Heart left ventricle (tissue), 16 donors: Measurements from ENCODE around the gene DPEP3. TPM values are rescaled to one million over a fixed set of nuclear protein-coding genes. Genes with fewer than 3 reads are reported as not detected.

Experiments
- ATAC-seq, 4 donors: fragments of 200-7000 bp; cut with Tn5 transposase; one replicate each; pipeline ENCODE4 v1.9.1; 2020 to 2022; ENCODE audit warnings: moderate library complexity in 4 of 4, mild to moderate bottlenecking in 3 of 4, moderate number of reproducible peaks in 1 of 4
- DNase-seq, 5 donors: peaks; one replicate each; pipeline ENCODE4 v3.0.0-alpha.2; 2020
- H3K27ac ChIP-seq, 12 donors: fragments of 200-600 bp; sonication (generic) in 4 of 12; one replicate each; pipeline versions ENCODE4 v1.5.0 to v1.8.0; 2016 to 2022; ENCODE audit warnings: mild to moderate bottlenecking in 2 of 12
- H3K27me3 ChIP-seq, 9 donors: fragments of 200-600 bp; sonication (generic) in 2 of 9; one replicate each; pipeline versions ENCODE4 v1.5.1 to v1.8.0; 2016 to 2022; ENCODE audit warnings: mild to moderate bottlenecking in 3 of 9
- H3K36me3 ChIP-seq, 9 donors: fragments of 200-600 bp; sonication (generic) in 2 of 9; one replicate each; pipeline versions ENCODE4 v1.5.0 to v1.8.0; 2018 to 2022; ENCODE audit warnings: mild to moderate bottlenecking in 2 of 9
- H3K4me1 ChIP-seq, 12 donors: fragments of 200-600 bp; sonication (generic) in 4 of 12; one replicate each; pipeline versions ENCODE4 v1.5.0 to v1.8.0; 2016 to 2022; ENCODE audit warnings: mild to moderate bottlenecking in 3 of 12
- H3K4me3 ChIP-seq, 12 donors: fragments of 200-600 bp; sonication (generic) in 4 of 12; one replicate each; pipeline versions ENCODE4 v1.5.0 to v1.8.0; 2017 to 2022; ENCODE audit warnings: mild to moderate bottlenecking in 9 of 12, moderate library complexity in 4 of 12
- H3K9me3 ChIP-seq, 12 donors: fragments of 200-600 bp; sonication (generic) in 4 of 12; one replicate each; pipeline versions ENCODE4 v1.5.0 to v1.8.0; 2016 to 2022; ENCODE audit warnings: mild to moderate bottlenecking in 1 of 12
- CTCF ChIP-seq, 12 donors: fragments of 200-600 bp; sonication (generic) in 4 of 12; IDR thresholded peaks; one replicate each; pipeline versions ENCODE4 v1.5.0 to v1.8.0; 2018 to 2022; ENCODE audit warnings: antibody characterized with exemption in 12 of 12, mild to moderate bottlenecking in 5 of 12
- POLR2A ChIP-seq, 2 donors: fragments of 450-650 bp; IDR thresholded peaks; one replicate each; pipeline ENCODE4 v1.6.1; 2017; ENCODE audit warnings: antibody characterized with exemption in 2 of 2, mild to moderate bottlenecking in 2 of 2, moderate library complexity in 2 of 2
- WGBS, 4 donors: extraction: QIAGEN DNeasy Blood & Tissue Kit in 2 of 4; methylation state at CpG; one replicate each; pipeline versions ENCODE4 v1.1.5 to v1.1.7; 2013 to 2018; 5-methylcytosine and 5-hydroxymethylcytosine counted together
- intact Hi-C, 10 donors: fragments of 100-400 bp; cut with DNase I; formaldehyde crosslinking; loops; one replicate each; pipeline versions ENCODE4 v1.11.1 to v1.14.2; 2022
- long read RNA-seq, 3 donors: library from polyadenylated mRNA; unstranded; transcript quantifications; one replicate each; pipeline ENCODE4 v2.0.0, GENCODE V29; 2020 to 2021
- polyA plus RNA-seq, 2 donors: library from polyadenylated mRNA; stranded (reverse); fragments of 200-250 nt; gene quantifications; one replicate each; pipeline ENCODE4 v1.2.3, GENCODE V29; 2013
- total RNA-seq, 9 donors: library from RNA; depleted of rRNA in 2 of 9; stranded (reverse); fragments of >200 nt in 2 of 9; fragmentation: NEBNext Ultra II Directional in 3 of 9; extraction: Animal tissue kit (Norgen Biotek cat#: 25700) in 3 of 9; gene quantifications; one replicate each; pipeline versions ENCODE4 v1.1.0 to v1.2.4, GENCODE V29; 2016 to 2023
- donor health status: ischemic (EF 13 %, LVEDD 7.1; RV severe dilation, severe dysfunction).
- donor health status: healthy with polysubstance abuse.
- donor health status: DM: no; HTN: yes; CAD: no.
- donor health status: DM: no; HTN: no; CAD: no.
- donor health status: ischemic (EF 25% LVEDD 6.9; RV normal size, moderate dysfunction).
- donor health status: ischemic (EF 25% LVEDD 5.7; RV mildly dilated, moderate dysfunction).
- donor health status: healthy.
- donor health status: DM: yes; HTN: yes; CAD: no.
- donor health status: ischemic (EF 35%, LVEDD 5.7; RV mildly dilated, moderate dysfunction).
- donor health status: nonischemic (EF 11% LVEDD 7.7; RV severe dilation, severe dysfunction).
- donor health status: DM: yes; HTN: yes; CAD: no.
- donor health status: PGD.
- donor health status: ischemic (EF 29% LVEDD 5.4; RV normal size, mild dysfunction).
- donor health status: nonischemic (EF 23%, LVEDD 6.1; RV moderate dilation, normal function).

Gene DPEP3, protein sequence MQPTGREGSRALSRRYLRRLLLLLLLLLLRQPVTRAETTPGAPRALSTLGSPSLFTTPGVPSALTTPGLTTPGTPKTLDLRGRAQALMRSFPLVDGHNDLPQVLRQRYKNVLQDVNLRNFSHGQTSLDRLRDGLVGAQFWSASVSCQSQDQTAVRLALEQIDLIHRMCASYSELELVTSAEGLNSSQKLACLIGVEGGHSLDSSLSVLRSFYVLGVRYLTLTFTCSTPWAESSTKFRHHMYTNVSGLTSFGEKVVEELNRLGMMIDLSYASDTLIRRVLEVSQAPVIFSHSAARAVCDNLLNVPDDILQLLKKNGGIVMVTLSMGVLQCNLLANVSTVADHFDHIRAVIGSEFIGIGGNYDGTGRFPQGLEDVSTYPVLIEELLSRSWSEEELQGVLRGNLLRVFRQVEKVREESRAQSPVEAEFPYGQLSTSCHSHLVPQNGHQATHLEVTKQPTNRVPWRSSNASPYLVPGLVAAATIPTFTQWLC
- total RNA-seq (under 1 TPM in 2 of 9 donors, not detected in 7; 0.13 to 0.16 TPM), polyA plus RNA-seq (not detected)
- long read RNA-seq, donor 1: 0 reads
- long read RNA-seq, donor 2: 0 reads
- long read RNA-seq, donor 3: 0 reads

DNA sequence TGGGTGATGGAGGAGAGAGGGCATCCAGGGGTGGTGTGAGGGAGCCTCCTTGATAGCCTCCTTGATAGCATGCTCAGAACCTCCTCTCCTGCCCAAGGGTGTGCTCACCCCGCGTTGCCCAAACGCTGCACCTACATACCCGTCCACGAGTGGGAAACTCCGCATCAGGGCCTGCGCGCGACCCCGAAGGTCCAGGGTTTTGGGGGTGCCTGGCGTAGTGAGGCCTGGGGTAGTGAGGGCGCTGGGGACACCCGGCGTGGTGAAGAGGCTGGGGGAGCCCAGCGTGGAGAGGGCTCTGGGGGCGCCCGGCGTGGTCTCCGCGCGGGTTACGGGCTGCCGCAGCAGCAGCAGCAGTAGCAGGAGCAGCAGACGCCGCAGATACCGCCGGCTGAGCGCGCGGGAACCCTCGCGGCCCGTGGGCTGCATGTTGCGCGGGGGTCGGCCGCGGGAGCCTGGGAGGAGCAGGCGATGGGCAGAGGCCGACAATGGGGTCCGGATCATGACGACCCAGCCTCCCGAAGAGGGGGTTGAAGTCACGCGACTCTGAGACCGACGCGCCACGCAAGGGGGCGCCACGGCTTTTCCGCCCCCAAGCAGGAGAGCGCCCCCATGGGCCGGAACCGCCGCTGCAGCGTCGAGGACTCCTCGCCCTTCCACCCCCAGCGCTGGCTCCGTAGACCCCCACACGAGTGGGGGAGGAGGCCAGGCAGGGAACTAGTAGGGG, at the start of gene DPEP3:
DPEP3 (minus strand) TSS at position 545 of the 724 bp plus-strand sequence; CDS start at position 426, 119 bp downstream.
- TF ChIP-seq POLR2A (IDR thresholded peaks at IDR 0.05) (no peak), CTCF (IDR thresholded peaks at IDR 0.05) (peak in 5 of 12 donors; percentile 16 to 31 (median 22))
- Histone ChIP-seq H3K9me3 (no peaks in the 10 kb centered on the region), H3K4me3 (no peak within 1 kb of the TSS), H3K27me3 (no peaks in the 10 kb centered on the region), H3K4me1 (peaks cover 5 to 23% (median 16%) of the 10 kb centered on the region in 12 donors), H3K27ac (no peak within 1 kb of the TSS), H3K36me3 (no peaks in the 10 kb centered on the region)
- no peak for DNase-seq
- ATAC-seq: peak in 1 of 4 donors; percentile 6
- 60 to 77% (median 61%) methylated on average over 33 to 62 of the region's 62 CpGs for WGBS, 4 donors
- intact Hi-C loops: no loop called here

DNA sequence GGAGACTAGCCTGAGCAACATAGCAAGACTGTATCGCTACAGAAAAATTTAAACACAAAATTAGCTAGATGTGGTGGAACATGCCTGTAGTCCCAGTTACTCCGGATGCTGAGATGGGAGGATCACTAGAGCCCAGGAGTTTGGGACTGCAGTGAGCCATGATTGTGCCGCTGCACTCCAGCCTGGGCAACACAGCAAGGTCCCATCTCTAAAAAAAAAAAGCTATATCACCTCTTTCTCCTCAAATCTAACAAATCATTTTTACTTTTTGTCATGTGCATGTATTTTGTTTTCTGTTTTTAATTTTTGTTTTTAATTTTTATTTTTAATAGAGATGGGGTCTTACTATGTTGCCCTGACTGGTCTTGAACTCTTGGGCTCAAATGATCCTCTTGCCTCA, 48.7 kb upstream of the DPEP3 start:
- Histone ChIP-seq H3K27me3 (no peaks in the 10 kb centered on the region), H3K4me3 (no peak overlapping the region), H3K4me1 (peaks cover 0 to 7% (median under 1%) of the 10 kb centered on the region in 12 donors), H3K27ac (no peak overlapping the region), H3K9me3 (no peaks in the 10 kb centered on the region), H3K36me3 (peaks cover 0 to 37% (median 24%) of the 10 kb centered on the region in 9 donors)
- WGBS, 4 donors: 90 to 97% (median 94%) methylated on average over 3 of the region's 3 CpGs
- no peak for ATAC-seq
- TF ChIP-seq POLR2A (IDR thresholded peaks at IDR 0.05) (no peak), CTCF (IDR thresholded peaks at IDR 0.05) (no peak)
- no peak for DNase-seq
- intact Hi-C loops: loop anchor here in 2 of 10 donors (10.0 kb wide), 2 partner anchors 354 to 794 kb away; no protein-coding TSS in a partner anchor

DNA sequence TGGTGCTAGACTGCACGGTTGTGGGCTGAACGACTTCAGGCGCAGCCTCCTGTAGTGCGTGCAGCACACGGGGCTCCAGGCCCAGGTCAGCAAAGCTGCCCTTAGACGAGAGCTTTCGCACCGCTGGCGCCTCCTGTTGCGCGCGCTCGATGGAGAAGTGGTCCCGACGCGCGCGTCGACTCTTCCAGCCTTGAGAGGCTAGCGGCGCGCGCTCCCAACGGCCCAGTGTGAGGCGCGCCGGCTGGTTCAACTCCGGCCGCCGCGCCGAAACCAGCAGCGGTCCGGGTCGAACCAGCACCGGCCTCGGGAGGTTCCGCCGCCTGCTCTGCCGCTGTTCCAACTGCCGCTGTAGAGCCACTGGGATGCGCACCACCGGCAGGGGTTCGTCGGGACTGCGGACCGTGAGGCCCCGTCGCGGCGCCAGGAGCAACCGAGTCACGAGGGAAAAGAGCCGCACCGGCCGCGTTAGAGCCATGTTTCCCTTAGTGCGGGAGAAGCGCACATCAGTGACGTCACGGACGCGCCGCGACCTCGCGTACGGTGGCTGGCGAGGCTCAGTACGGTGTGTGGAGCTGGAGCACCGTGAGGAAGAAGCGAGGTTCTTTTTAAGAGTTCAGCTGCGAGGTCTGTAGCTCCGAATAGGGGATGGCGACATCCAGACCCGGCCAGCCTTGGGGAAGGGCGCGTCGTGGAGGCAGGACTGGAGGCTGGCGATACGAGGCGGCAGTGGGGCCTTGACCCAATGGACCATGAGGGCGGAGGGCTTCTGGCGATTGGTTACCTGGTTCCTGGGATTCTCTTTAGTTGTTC, 42.6 kb upstream of the DPEP3 start, which contains the start of the genes DDX28 and DUS2:
DDX28 (minus strand) TSS at position 505 of the 810 bp plus-strand sequence; CDS start at position 475, 30 bp downstream.
DUS2 (plus strand) TSS at position 557 of the 810 bp plus-strand sequence. CDS start 14,740 bp downstream, outside the sequence.
- Histone ChIP-seq H3K27me3 (no peaks in the 10 kb centered on the region), H3K36me3 (peaks cover 0 to 37% (median 13%) of the 10 kb centered on the region in 9 donors), H3K4me3 (peak within 1 kb of the TSS; percentile 59 to 98 (median 92)), H3K4me1 (peaks cover 3 to 30% (median 21%) of the 10 kb centered on the region in 12 donors), H3K9me3 (no peaks in the 10 kb centered on the region), H3K27ac (peak within 1 kb of the TSS; percentile 37 to 95 (median 88))
- intact Hi-C loops: loop anchor here in 3 of 10 donors (5.0 to 10.0 kb wide), 3 partner anchors 81 to 788 kb away; partner anchors contain the start of gene LCAT (in 1 of the 3)
- peak; percentile 91 to 96 (median 94) for DNase-seq
- 0 to 1% (median 0%) methylated on average over 9 to 84 of the region's 84 CpGs for WGBS, 4 donors
- peak in 1 of 12 donors; percentile 4 for TF ChIP-seq CTCF (IDR thresholded peaks at IDR 0.05)
- TF ChIP-seq POLR2A (IDR thresholded peaks at IDR 0.05): peak in 1 of 2 donors; percentile 58
- ATAC-seq: peak; percentile 87 to 99 (median 98)
